ENCODE results near the gene GSK3B. TPM values are rescaled to one million over a fixed set of nuclear protein-coding genes. Genes with fewer than 3 reads are reported as not detected.

GSK3B gene
- total RNA-seq, 2 experiments from 2014 or later = 35.1 to 35.9 TPM

DNA sequence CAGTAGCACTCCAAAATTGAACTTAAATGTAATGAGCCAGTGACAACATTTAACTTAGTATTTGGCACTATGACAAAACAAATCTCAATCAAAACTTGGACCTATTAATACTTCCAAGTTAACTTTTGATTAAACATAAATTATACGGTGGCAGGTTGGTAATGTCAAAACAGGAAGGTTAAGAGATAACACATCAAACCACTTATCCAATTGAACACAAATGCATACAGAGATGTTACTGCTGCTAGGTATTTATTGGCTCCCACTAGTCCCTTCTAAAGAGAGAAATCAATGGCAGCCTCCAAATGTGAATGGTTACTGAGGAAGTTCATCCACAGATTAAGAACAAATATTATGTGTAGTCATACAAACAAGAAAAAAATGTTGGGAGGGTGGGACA lies 1.8 kb downstream of the GSK3B start:
- CTCF ChIA-PET = interaction anchor here (1.0 to 1.1 kb wide), 2 partner anchors 52 to 187 kb away, joined by 3 read pairs; no protein-coding TSS in a partner anchor
- Mint-ChIP-seq H3K4me3 (no peak overlapping the region), H3K36me3 (peaks cover 6% of the 10 kb centered on the region), H3K27ac (no peak overlapping the region), H3K27me3 (no peaks in the 10 kb centered on the region), H3K9me3 (ENCODE audit: low read depth) (no peaks in the 10 kb centered on the region), H3K4me1 (peaks cover 27% of the 10 kb centered on the region)
- ATAC-seq = no peak
- DNase-seq = no peak

GRCh38 chr3:120090422-120090821 lies 3.8 kb downstream of the GSK3B start:
- no peak overlapping the region for H3K4me3 Mint-ChIP-seq
- CTCF ChIA-PET = no interaction called here
- ATAC-seq = no peak
- no peaks in the 10 kb centered on the region for H3K27me3 Mint-ChIP-seq
- no peak overlapping the region for H3K27ac Mint-ChIP-seq
- H3K4me1 Mint-ChIP-seq = peaks cover 16% of the 10 kb centered on the region
- H3K36me3 Mint-ChIP-seq = peaks cover 14% of the 10 kb centered on the region
- no peaks in the 10 kb centered on the region for H3K9me3 Mint-ChIP-seq (ENCODE audit: low read depth)
- no peak for DNase-seq

DNA sequence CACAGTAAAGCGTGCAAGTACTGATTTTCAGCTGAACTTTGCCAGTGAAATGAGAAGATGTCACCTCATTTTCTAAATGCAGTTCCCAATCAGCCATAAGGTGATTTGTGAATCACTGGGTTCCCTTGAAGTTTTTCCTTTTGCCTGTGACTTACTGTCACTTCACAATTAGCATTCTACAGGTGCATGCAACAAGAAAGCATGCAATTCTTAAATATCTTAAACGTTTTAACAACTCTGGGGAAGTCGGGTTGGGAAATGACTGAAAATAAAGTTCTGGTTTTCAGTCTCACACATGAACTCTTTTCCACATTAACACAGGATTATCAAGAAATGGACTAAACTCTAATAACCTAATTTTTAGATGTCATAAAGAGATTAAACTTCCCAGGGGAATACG lies 5.2 kb downstream of the GSK3B start:
- Mint-ChIP-seq H3K4me1 (peaks cover 16% of the 10 kb centered on the region), H3K27me3 (no peaks in the 10 kb centered on the region), H3K4me3 (no peak overlapping the region), H3K27ac (no peak overlapping the region), H3K36me3 (peaks cover 15% of the 10 kb centered on the region), H3K9me3 (ENCODE audit: low read depth) (no peaks in the 10 kb centered on the region)
- CTCF ChIA-PET = no interaction called here
- no peak for ATAC-seq
- DNase-seq = no peak

GRCh38 chr3:120088622-120089021 lies 5.6 kb downstream of the GSK3B start:
- ATAC-seq (no peak), DNase-seq (no peak)
- no peak overlapping the region for H3K27ac Mint-ChIP-seq
- H3K9me3 Mint-ChIP-seq (ENCODE audit: low read depth) = no peaks in the 10 kb centered on the region
- H3K27me3 Mint-ChIP-seq = no peaks in the 10 kb centered on the region
- H3K4me1 Mint-ChIP-seq = peaks cover 19% of the 10 kb centered on the region
- H3K4me3 Mint-ChIP-seq = no peak overlapping the region
- CTCF ChIA-PET = no interaction called here
- peaks cover 18% of the 10 kb centered on the region for H3K36me3 Mint-ChIP-seq

GRCh38 chr3:120081719-120082118 lies 12.5 kb downstream of the GSK3B start:
- peaks cover 42% of the 10 kb centered on the region for H3K36me3 Mint-ChIP-seq
- H3K4me3 Mint-ChIP-seq = no peak overlapping the region
- CTCF ChIA-PET = no interaction called here
- H3K4me1 Mint-ChIP-seq = peaks cover 14% of the 10 kb centered on the region
- H3K9me3 Mint-ChIP-seq (ENCODE audit: low read depth) = no peaks in the 10 kb centered on the region
- no peak overlapping the region for H3K27ac Mint-ChIP-seq
- DNase-seq (no peak), ATAC-seq (no peak)
- no peaks in the 10 kb centered on the region for H3K27me3 Mint-ChIP-seq

DNA sequence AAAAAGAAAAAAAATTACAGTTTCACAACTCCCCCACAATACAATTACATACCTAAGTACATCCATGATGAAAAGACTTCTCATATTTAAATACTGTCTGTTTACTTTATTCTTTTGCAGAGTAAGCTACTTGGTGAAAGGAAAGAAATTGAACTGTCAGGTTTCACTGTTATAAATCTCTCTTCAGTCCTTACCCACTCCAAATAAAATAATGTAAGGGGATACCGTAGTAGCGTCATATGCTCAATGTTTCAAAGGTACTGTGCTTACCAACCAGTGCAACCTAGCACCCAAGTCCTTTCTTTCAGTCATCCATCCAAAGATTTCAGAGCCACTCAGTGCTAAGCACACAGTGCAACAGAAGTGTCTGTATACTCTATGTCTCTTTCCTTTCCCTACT lies 13.4 kb downstream of the GSK3B start:
- Mint-ChIP-seq H3K27me3 (no peaks in the 10 kb centered on the region), H3K27ac (no peak overlapping the region)

DNA sequence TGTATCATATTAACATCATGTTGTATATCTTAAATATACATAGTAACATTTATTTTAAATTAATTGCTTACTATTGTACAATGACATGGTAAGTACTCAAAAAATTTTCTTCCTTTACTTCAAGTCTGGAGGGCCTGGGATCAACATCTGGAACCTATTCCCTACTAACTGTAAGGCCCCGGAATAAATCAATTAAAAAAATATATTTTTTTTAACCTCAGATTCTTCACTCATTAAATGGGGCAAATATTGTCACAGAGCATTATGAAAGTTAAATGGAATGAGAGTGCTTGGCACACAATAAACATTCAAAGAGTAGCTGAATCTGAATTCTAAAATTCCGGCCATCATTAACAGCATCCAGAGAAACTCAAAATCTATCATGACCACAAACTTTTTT lies 16.5 kb downstream of the GSK3B start:
- Mint-ChIP-seq H3K27me3 (no peaks in the 10 kb centered on the region), H3K4me1 (peaks cover 18% of the 10 kb centered on the region), H3K36me3 (peaks cover 52% of the 10 kb centered on the region), H3K9me3 (ENCODE audit: low read depth) (no peaks in the 10 kb centered on the region), H3K27ac (no peak overlapping the region), H3K4me3 (no peak overlapping the region)
- CTCF ChIA-PET = no interaction called here
- DNase-seq (no peak), ATAC-seq (no peak)

More for the DNA sequence above, 13.4 kb downstream of the GSK3B start:
- H3K36me3 Mint-ChIP-seq = peaks cover 42% of the 10 kb centered on the region
- H3K4me1 Mint-ChIP-seq = peaks cover 13% of the 10 kb centered on the region
- DNase-seq = no peak
- CTCF ChIA-PET = no interaction called here
- no peak overlapping the region for H3K4me3 Mint-ChIP-seq
- no peaks in the 10 kb centered on the region for H3K9me3 Mint-ChIP-seq (ENCODE audit: low read depth)
- ATAC-seq = no peak

DNA sequence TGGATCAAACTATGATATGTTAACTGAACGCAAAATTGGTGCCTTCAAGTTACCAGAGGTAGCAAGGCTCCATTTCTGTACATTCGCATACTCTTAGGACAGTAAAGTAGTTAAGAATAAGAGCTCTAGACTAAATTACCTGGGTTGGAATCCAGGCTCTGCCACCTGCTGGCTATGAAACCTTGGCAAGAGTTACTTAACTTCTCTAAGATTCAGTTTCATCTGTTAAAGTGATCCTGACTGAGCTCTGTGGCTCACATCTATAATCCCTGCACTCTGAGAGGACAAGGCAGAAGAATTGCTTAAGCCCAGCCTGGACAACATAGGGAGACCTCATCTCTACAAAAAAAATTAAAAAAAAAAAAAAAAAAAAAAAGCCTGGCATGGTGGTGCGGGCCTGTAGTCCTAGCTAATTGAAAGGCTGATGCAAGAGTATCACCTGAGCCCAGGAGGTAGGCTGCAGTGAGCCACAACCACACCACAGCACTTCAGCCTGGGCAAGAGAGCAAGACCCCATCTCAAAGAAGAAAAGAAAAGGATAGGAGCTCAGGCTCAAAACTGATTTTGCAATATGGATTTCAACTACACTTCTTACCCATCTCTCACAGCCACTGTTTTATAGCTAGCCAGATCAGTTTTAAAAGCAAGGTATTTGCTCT lies 21.3 kb downstream of the GSK3B start:
- Mint-ChIP-seq H3K4me1 (peaks cover 11% of the 10 kb centered on the region), H3K9me3 (ENCODE audit: low read depth) (no peaks in the 10 kb centered on the region), H3K36me3 (peaks cover 31% of the 10 kb centered on the region), H3K27ac (no peak overlapping the region), H3K4me3 (no peak overlapping the region), H3K27me3 (no peaks in the 10 kb centered on the region)
- CTCF ChIA-PET = interaction anchor here (0.6 kb wide), 1 partner anchor 58 kb away, joined by 3 read pairs; no protein-coding TSS in a partner anchor
- ATAC-seq = no peak
- DNase-seq = no peak

- ATAC-seq (no peak), DNase-seq (no peak)
- Mint-ChIP-seq H3K4me3 (no peak overlapping the region), H3K36me3 (peaks cover 30% of the 10 kb centered on the region), H3K27ac (no peak overlapping the region), H3K27me3 (no peaks in the 10 kb centered on the region), H3K9me3 (ENCODE audit: low read depth) (no peaks in the 10 kb centered on the region), H3K4me1 (peaks cover 10% of the 10 kb centered on the region)
- CTCF ChIA-PET = no interaction called here
Measured at GRCh38 chr3:120071259-120071658, 23.0 kb downstream of the GSK3B start.

GRCh38 chr3:120070263-120070981 lies 23.8 kb downstream of the GSK3B start:
- Mint-ChIP-seq H3K27me3 (no peaks in the 10 kb centered on the region), H3K9me3 (ENCODE audit: low read depth) (peaks cover 6% of the 10 kb centered on the region), H3K4me1 (peaks cover 5% of the 10 kb centered on the region), H3K36me3 (peaks cover 30% of the 10 kb centered on the region), H3K4me3 (no peak overlapping the region), H3K27ac (no peak overlapping the region)
- CTCF ChIA-PET = no interaction called here
- ATAC-seq (no peak), DNase-seq (no peak)

DNA sequence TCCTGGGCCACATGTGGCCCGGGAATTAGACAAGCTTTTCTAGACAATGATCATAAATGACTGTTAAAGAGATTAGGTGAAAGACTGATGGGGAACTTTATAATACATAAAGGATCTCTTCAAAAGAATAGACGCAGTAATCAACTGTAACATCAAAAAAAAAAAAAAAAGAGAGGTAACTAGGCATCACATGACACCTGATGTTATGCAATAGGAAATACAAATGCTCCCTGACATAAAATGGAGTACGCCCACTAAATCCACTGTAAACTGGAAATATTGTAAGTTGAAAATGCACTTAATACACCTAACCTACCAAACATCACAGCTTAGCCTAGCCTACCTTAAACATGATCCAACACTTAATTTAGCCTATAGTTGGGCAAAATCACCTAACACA lies 27.2 kb downstream of the GSK3B start:
- CTCF ChIA-PET = no interaction called here
- ATAC-seq (no peak), DNase-seq (no peak)
- Mint-ChIP-seq H3K4me3 (no peak overlapping the region), H3K9me3 (ENCODE audit: low read depth) (peaks cover 9% of the 10 kb centered on the region), H3K4me1 (peaks cover 3% of the 10 kb centered on the region), H3K27me3 (no peaks in the 10 kb centered on the region), H3K27ac (no peak overlapping the region), H3K36me3 (peaks cover 23% of the 10 kb centered on the region)

- Mint-ChIP-seq H3K27me3 (no peaks in the 10 kb centered on the region), H3K9me3 (ENCODE audit: low read depth) (peaks cover 9% of the 10 kb centered on the region), H3K36me3 (peaks cover 23% of the 10 kb centered on the region), H3K4me3 (no peak overlapping the region), H3K4me1 (peaks cover 3% of the 10 kb centered on the region), H3K27ac (no peak overlapping the region)
- CTCF ChIA-PET = no interaction called here
- no peak for DNase-seq
- no peak for ATAC-seq
Measured at GRCh38 chr3:120066634-120067033, 27.6 kb downstream of the GSK3B start.

GRCh38 chr3:120064641-120065040 lies 29.6 kb downstream of the GSK3B start:
- H3K27me3 Mint-ChIP-seq = no peaks in the 10 kb centered on the region
- H3K27ac Mint-ChIP-seq = no peak overlapping the region
- CTCF ChIA-PET = no interaction called here
- H3K4me3 Mint-ChIP-seq = no peak overlapping the region
- H3K9me3 Mint-ChIP-seq (ENCODE audit: low read depth) = peaks cover 9% of the 10 kb centered on the region
- peaks cover 23% of the 10 kb centered on the region for H3K36me3 Mint-ChIP-seq
- H3K4me1 Mint-ChIP-seq = peaks cover 3% of the 10 kb centered on the region
- no peak for DNase-seq
- no peak for ATAC-seq

GRCh38 chr3:120062474-120062873 lies 31.8 kb downstream of the GSK3B start:
- Mint-ChIP-seq H3K9me3 (ENCODE audit: low read depth) (peaks cover 9% of the 10 kb centered on the region), H3K4me1 (peaks cover 8% of the 10 kb centered on the region), H3K27me3 (no peaks in the 10 kb centered on the region), H3K4me3 (no peak overlapping the region), H3K36me3 (peaks cover 25% of the 10 kb centered on the region), H3K27ac (no peak overlapping the region)
- no peak for ATAC-seq
- CTCF ChIA-PET = no interaction called here
- DNase-seq = no peak

Data from activated CD8-positive, alpha-beta memory T cell treated with anti-CD3 and anti-CD28 coated beads, Interleukin-2, amount 10 ng/mL, durations not matched to agents 7 days and 5 days (primary cell).